Tibial nerve (tissue), 3 donors: ENCODE data around the gene SLAMF1.

Source experiments
- POLR2A ChIP-seq, 2 donors: fragments of 450-650 bp; IDR thresholded peaks; one replicate each; pipeline ENCODE4 v1.6.1; 2017; ENCODE audit warnings: antibody characterized with exemption in 2 of 2, mild to moderate bottlenecking in 2 of 2, moderate library complexity in 2 of 2
- TF ChIP-seq, protein P1 (sequence below), 5 experiments: fragments of 200-600 bp in 3 of 5; fragments of 450-650 bp in 2 of 5; sonication (generic) in 3 of 5; IDR thresholded peaks; one replicate each; pipeline ENCODE4 v1.5.1; 2016 to 2019; ENCODE audit warnings: antibody characterized with exemption in 5 of 5, mild to moderate bottlenecking in 3 of 5, moderate library complexity in 2 of 5

DNA sequence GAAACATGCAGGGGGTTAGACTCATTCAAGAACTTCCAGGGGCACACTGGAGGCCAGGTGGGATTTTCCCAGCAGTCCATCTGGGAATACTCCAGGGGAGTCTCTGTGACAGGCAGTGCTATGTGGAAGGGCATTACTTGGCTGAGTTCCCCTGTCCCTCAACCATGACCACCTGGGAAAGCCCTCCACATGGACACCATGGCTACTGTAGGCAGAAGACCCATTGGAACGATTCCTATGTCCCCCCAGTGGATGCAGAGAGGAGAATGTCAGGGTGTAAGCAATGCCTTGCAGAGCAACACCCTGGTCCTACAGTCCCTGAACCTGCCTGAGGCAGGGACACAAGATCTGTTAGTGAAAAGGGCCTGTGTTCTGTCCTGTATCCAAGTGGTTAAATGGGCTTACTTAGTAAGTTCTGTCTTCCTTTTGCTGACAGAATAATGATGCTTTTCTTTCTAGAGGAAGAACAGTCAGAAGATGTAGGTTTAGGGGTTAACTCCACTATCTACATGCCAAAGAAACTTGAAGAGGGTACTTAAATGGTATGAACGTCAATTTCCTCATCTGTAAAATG is 13.4 kb downstream of the SLAMF1 start:
- TF ChIP-seq, protein P1, sequence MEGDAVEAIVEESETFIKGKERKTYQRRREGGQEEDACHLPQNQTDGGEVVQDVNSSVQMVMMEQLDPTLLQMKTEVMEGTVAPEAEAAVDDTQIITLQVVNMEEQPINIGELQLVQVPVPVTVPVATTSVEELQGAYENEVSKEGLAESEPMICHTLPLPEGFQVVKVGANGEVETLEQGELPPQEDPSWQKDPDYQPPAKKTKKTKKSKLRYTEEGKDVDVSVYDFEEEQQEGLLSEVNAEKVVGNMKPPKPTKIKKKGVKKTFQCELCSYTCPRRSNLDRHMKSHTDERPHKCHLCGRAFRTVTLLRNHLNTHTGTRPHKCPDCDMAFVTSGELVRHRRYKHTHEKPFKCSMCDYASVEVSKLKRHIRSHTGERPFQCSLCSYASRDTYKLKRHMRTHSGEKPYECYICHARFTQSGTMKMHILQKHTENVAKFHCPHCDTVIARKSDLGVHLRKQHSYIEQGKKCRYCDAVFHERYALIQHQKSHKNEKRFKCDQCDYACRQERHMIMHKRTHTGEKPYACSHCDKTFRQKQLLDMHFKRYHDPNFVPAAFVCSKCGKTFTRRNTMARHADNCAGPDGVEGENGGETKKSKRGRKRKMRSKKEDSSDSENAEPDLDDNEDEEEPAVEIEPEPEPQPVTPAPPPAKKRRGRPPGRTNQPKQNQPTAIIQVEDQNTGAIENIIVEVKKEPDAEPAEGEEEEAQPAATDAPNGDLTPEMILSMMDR (IDR thresholded peaks at IDR 0.05), result no peak
- no peak for TF ChIP-seq POLR2A (IDR thresholded peaks at IDR 0.05)
